ENCODE results near the gene PAN2. TPM values are rescaled to one million over a fixed set of nuclear protein-coding genes. Genes with fewer than 3 reads are reported as not detected.
A peak's percentile ranks its signal among the peaks of the same experiment; 100 is the strongest.

PAN2 gene
- total and polyA plus RNA-seq, 10 of the 15 experiments (the other 5 are each of a cell fraction or from before 2014, with no cell fraction given) = 14.4 to 61.8 (median 34.9) TPM

GRCh38 chr12:56333197-56333678 lies 562 bp downstream of the PAN2 start:
- ATAC-seq (peak; percentile 28), FAIRE-seq (peak; percentile 41), DNase-seq (ENCODE audit: low read depth, low spot score) (no peak)
- CTCF ChIA-PET = interaction anchor here (0.5 to 1.8 kb wide), 10 partner anchors 18 to 1044 kb away, joined by 3 to 20 read pairs (median 3); partner anchors contain the start of genes CNPY2, CS and STAT2
- Histone ChIP-seq H3K4me2 (ENCODE audit: control insufficient read depth, insufficient read depth) (peak overlapping the region; percentile 94), H3K27me3 (replicated peaks in 1 of 2; ENCODE audit: control insufficient read depth in 2 of 2, insufficient read depth in 2 of 2, low read length in 1 of 2) (no peaks in the 10 kb centered on the region), H3K4me1 (ENCODE audit: control insufficient read depth, insufficient read depth, low read length) (peaks cover 19% of the 10 kb centered on the region), H2AFZ (ENCODE audit: control insufficient read depth, low read depth, low read length) (peak overlapping the region; percentile 87), H3K4me3 (peak overlapping the region; percentile 95), H3K9me3 (replicated peaks; ENCODE audit: control insufficient read depth, insufficient read depth, low read length) (no peaks in the 10 kb centered on the region), H3K79me2 (ENCODE audit: control insufficient read depth, insufficient read depth, low read length) (peaks cover 14% of the 10 kb centered on the region), H3K27ac (ENCODE audit: control insufficient read depth, insufficient read depth) (peak overlapping the region; percentile 99), H3K36me3 (ENCODE audit: control insufficient read depth in 2 of 2, insufficient read depth in 2 of 2, low read length in 1 of 2) (no peaks in the 10 kb centered on the region), H4K20me1 (ENCODE audit: control insufficient read depth, insufficient read depth) (no peaks in the 10 kb centered on the region), H3K9ac (ENCODE audit: control insufficient read depth, insufficient read depth, low read length) (peak overlapping the region; percentile 99)
- BruUV-seq (replicated peaks) = TSS peak; percentile 89
- WGBS (ENCODE audit: insufficient coverage, insufficient replicate concordance, low lambda C conversion rate, missing lambda C conversion rate) = 4% methylated on average over 8 of the region's 8 CpGs
- SMC1A ChIA-PET (ENCODE audit: uncharacterized antibody, unreplicated experiment) = interaction anchor here (0.6 to 1.9 kb wide), 10 partner anchors 8 to 544 kb away, joined by 3 to 10 read pairs (median 3); partner anchors contain the start of genes CNPY2 and STAT2
- intact Hi-C loops (cut with micrococcal nuclease; ENCODE audit: unreplicated experiment) = loop anchor here (1.0 to 5.0 kb wide), 2 partner anchors 27 to 129 kb away; partner anchors contain the start of gene STAT2
- POLR2A ChIA-PET = interaction anchor here (0.5 to 11.4 kb wide), 14 partner anchors 11 to 129 kb away, joined by 3 to 140 read pairs (median 3); partner anchors contain the start of genes ANKRD52, APOF, CNPY2 and STAT2
- RAD21 ChIA-PET (ENCODE audit: unreplicated experiment) = interaction anchor here (0.8 to 2.2 kb wide), 6 partner anchors 18 to 131 kb away, joined by 3 to 18 read pairs (median 6); partner anchors contain the start of genes CNPY2, STAT2 and TIMELESS
- in situ Hi-C loops (cut with MboI) = no loop called here
- TF ChIP-seq NBN (IDR thresholded peaks at IDR 0.05) (no peak), SMAD5 (IDR thresholded peaks at IDR 0.05; ENCODE audit: low read depth) (peak; percentile 77; the same call in 1 of the 2 replicates), SMAD1 (IDR thresholded peaks at IDR 0.05; ENCODE audit: low read depth, partially characterized antibody) (peak; percentile 59), HDAC2 (IDR thresholded peaks at IDR 0.05) (no peak), PAX5 (IDR thresholded peaks at IDR 0.05; ENCODE audit: borderline replicate concordance, low read depth, low read length) (no peak), PAX8 (IDR thresholded peaks at IDR 0.05) (peak; percentile 78; the same call in 1 of the 2 replicates), RELA (IDR thresholded peaks at IDR 0.05; ENCODE audit: borderline replicate concordance, partially characterized antibody) (no peak), POLR2A (IDR thresholded peaks at IDR 0.05; ENCODE audit: low read depth, low read length) (peak; percentile 22; the same call in 1 of the 2 replicates), ZZZ3 (IDR thresholded peaks at IDR 0.05; ENCODE audit: control insufficient read depth, insufficient read length, low read depth) (no peak), NFYB (IDR thresholded peaks at IDR 0.05; ENCODE audit: insufficient read depth, low read depth, low read length) (no peak), TAF1 (IDR thresholded peaks at IDR 0.05; ENCODE audit: borderline replicate concordance, low read depth, low read length) (peak; percentile 62; the same call in 1 of the 2 replicates), EGR1 (IDR thresholded peaks at IDR 0.05; ENCODE audit: borderline replicate concordance in 1 of 2, low read depth in 2 of 2, low read length in 2 of 2) (peak in 1 of 2 experiments; percentile 50; a peak in 1 of 3 replicates), ATF7 (IDR thresholded peaks at IDR 0.05; ENCODE audit: low read depth) (no peak), MXI1 (IDR thresholded peaks at IDR 0.05; ENCODE audit: low read depth, low read length) (no peak), SRF (IDR thresholded peaks at IDR 0.05; ENCODE audit: low read depth in 2 of 2, low read length in 2 of 2) (no peak)
- TF ChIP-seq, protein P1, sequence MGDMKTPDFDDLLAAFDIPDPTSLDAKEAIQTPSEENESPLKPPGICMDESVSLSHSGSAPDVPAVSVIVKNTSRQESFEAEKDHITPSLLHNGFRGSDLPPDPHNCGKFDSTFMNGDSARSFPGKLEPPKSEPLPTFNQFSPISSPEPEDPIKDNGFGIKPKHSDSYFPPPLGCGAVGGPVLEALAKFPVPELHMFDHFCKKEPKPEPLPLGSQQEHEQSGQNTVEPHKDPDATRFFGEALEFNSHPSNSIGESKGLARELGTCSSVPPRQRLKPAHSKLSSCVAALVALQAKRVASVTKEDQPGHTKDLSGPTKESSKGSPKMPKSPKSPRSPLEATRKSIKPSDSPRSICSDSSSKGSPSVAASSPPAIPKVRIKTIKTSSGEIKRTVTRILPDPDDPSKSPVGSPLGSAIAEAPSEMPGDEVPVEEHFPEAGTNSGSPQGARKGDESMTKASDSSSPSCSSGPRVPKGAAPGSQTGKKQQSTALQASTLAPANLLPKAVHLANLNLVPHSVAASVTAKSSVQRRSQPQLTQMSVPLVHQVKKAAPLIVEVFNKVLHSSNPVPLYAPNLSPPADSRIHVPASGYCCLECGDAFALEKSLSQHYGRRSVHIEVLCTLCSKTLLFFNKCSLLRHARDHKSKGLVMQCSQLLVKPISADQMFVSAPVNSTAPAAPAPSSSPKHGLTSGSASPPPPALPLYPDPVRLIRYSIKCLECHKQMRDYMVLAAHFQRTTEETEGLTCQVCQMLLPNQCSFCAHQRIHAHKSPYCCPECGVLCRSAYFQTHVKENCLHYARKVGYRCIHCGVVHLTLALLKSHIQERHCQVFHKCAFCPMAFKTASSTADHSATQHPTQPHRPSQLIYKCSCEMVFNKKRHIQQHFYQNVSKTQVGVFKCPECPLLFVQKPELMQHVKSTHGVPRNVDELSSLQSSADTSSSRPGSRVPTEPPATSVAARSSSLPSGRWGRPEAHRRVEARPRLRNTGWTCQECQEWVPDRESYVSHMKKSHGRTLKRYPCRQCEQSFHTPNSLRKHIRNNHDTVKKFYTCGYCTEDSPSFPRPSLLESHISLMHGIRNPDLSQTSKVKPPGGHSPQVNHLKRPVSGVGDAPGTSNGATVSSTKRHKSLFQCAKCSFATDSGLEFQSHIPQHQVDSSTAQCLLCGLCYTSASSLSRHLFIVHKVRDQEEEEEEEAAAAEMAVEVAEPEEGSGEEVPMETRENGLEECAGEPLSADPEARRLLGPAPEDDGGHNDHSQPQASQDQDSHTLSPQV (IDR thresholded peaks at IDR 0.05) = no peak
- TF ChIP-seq, protein P2, sequence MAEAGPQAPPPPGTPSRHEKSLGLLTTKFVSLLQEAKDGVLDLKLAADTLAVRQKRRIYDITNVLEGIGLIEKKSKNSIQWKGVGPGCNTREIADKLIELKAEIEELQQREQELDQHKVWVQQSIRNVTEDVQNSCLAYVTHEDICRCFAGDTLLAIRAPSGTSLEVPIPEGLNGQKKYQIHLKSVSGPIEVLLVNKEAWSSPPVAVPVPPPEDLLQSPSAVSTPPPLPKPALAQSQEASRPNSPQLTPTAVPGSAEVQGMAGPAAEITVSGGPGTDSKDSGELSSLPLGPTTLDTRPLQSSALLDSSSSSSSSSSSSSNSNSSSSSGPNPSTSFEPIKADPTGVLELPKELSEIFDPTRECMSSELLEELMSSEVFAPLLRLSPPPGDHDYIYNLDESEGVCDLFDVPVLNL (IDR thresholded peaks at IDR 0.05; ENCODE audit: low read depth, low read length) = no peak
- TF ChIP-seq, protein P3, sequence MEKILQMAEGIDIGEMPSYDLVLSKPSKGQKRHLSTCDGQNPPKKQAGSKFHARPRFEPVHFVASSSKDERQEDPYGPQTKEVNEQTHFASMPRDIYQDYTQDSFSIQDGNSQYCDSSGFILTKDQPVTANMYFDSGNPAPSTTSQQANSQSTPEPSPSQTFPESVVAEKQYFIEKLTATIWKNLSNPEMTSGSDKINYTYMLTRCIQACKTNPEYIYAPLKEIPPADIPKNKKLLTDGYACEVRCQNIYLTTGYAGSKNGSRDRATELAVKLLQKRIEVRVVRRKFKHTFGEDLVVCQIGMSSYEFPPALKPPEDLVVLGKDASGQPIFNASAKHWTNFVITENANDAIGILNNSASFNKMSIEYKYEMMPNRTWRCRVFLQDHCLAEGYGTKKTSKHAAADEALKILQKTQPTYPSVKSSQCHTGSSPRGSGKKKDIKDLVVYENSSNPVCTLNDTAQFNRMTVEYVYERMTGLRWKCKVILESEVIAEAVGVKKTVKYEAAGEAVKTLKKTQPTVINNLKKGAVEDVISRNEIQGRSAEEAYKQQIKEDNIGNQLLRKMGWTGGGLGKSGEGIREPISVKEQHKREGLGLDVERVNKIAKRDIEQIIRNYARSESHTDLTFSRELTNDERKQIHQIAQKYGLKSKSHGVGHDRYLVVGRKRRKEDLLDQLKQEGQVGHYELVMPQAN (conservative IDR thresholded peaks at IDR 0.05) = 0 out of 2 replicates have a peak, but pooled peaks have one; percentile 41
